SK-N-SH (cell line): ENCODE measurements around the gene RAD52. TPM values are rescaled to one million over a fixed set of nuclear protein-coding genes. Genes with fewer than 3 reads are reported as not detected.

Experiments used
- CTCF ChIA-PET: fragments of 300-600, 350-600 bp; formaldehyde crosslinking; extraction: SDS; loops from one replicate; lab custom pipeline; 2021; lab: Yijun Ruan, JAX
- POLR2A ChIA-PET: fragments of 350-600 bp; sonication (Branson Sonifier 250); formaldehyde crosslinking; extraction: SDS; loops from one replicate; lab custom pipeline; 2020; ENCODE audit warnings: antibody characterized with exemption, inconsistent platforms; lab: Yijun Ruan, JAX
- DNase-seq: peaks from one replicate; pipeline ENCODE4 v3.0.0; 2012
- H2AFZ ChIP-seq: fragments of 200-600 bp; sonication (generic); 2 replicates; pipeline ENCODE4 v1.8.1; 2016; ENCODE audit warnings: antibody characterized with exemption, mild to moderate bottlenecking, low read depth
- H3F3A ChIP-seq: fragments of 200-600 bp; sonication (generic); replicated peaks from 2 replicates; pipeline ENCODE3; 2016; ENCODE audit warnings: antibody characterized with exemption, mild to moderate bottlenecking; ENCODE audit not compliant: insufficient read depth
- H3K27ac ChIP-seq, 2 experiments: fragments of 200-500 bp in 1 of 2; fragments of 200-600 bp in 1 of 2; sonication (Bioruptor generic) in 1 of 2; sonication (generic), shearing (Covaris generic) in 1 of 2; 2 replicates each; pipeline versions ENCODE4 v1.5.1 to v1.6.1; 2014 to 2016; ENCODE audit warnings: low read depth in 2 of 2, inconsistent platforms in 1 of 2, low read length in 1 of 2, mild to moderate bottlenecking in 1 of 2, mixed read lengths in 1 of 2
- H3K27me3 ChIP-seq: fragments of 200-600 bp; sonication (generic), shearing (Covaris generic); 2 replicates; pipeline ENCODE4 v1.6.1; 2016; ENCODE audit warnings: mixed run types; ENCODE audit not compliant: insufficient read depth
- H3K36me3 ChIP-seq, 2 experiments: fragments of 200-500 bp in 1 of 2; fragments of 200-600 bp in 1 of 2; sonication (Bioruptor generic) in 1 of 2; sonication (generic) in 1 of 2; replicated peaks in 1 of 2; 2 replicates each; pipeline versions ENCODE3 to v1.5.1; 2014 to 2016; ENCODE audit warnings: low read length in 1 of 2, mild to moderate bottlenecking in 1 of 2; ENCODE audit not compliant: insufficient read depth in 2 of 2, control insufficient read depth in 1 of 2
- H3K4me1 ChIP-seq, 2 experiments: fragments of 200-500 bp in 1 of 2; fragments of 200-600 bp in 1 of 2; sonication (Bioruptor generic) in 1 of 2; sonication (generic), shearing (Covaris generic) in 1 of 2; 2 replicates each; pipeline versions ENCODE4 v1.5.1 to v1.6.1; 2014 to 2016; ENCODE audit warnings: low read depth in 1 of 2, low read length in 1 of 2, mixed run types in 1 of 2; ENCODE audit not compliant: insufficient read depth in 2 of 2, control insufficient read depth in 1 of 2
- H3K4me2 ChIP-seq: fragments of 200-600 bp; sonication (generic), shearing (Covaris generic); 2 replicates; pipeline ENCODE4 v1.6.1; 2017; ENCODE audit warnings: mixed run types
- H3K4me3 ChIP-seq, 2 experiments: fragments of 200-500 bp in 1 of 2; fragments of 200-600 bp in 1 of 2; sonication (Bioruptor generic) in 1 of 2; sonication (generic), shearing (Covaris generic) in 1 of 2; 2 replicates each; pipeline versions ENCODE4 v1.5.1 to v1.8.1; 2014 to 2016; ENCODE audit warnings: low read depth in 2 of 2, inconsistent platforms in 1 of 2, low read length in 1 of 2, mild to moderate bottlenecking in 1 of 2, mixed read lengths in 1 of 2, moderate library complexity in 1 of 2
- H3K79me2 ChIP-seq: fragments of 200-600 bp; sonication (generic); 2 replicates; pipeline ENCODE4 v1.8.1; 2017; ENCODE audit warnings: mild to moderate bottlenecking; ENCODE audit not compliant: insufficient read depth
- H3K9ac ChIP-seq: fragments of 200-600 bp; sonication (generic); 2 replicates; pipeline ENCODE4 v1.6.1; 2017; ENCODE audit warnings: mixed run types
- H3K9me2 ChIP-seq: fragments of 200-600 bp; sonication (generic); 2 replicates; pipeline ENCODE4 v1.6.1; 2017; ENCODE audit warnings: mixed run types
- H3K9me3 ChIP-seq: fragments of 200-600 bp; sonication (generic); 2 replicates; pipeline ENCODE4 v1.6.1; 2017; ENCODE audit warnings: mixed run types, mild to moderate bottlenecking, moderate library complexity
- H4K20me1 ChIP-seq: fragments of 200-600 bp; sonication (generic); 2 replicates; pipeline ENCODE4 v1.6.1; 2017; ENCODE audit warnings: mild to moderate bottlenecking, mixed run types; ENCODE audit not compliant: insufficient read depth
- CHD2 ChIP-seq: fragments of 150-350 bp; IDR thresholded peaks from 2 replicates; pipeline ENCODE4 v1.6.1; 2018; ENCODE audit warnings: low read length; ENCODE audit not compliant: partially characterized antibody
- ELF1 ChIP-seq: IDR thresholded peaks from 2 replicates; pipeline ENCODE4 v1.4.0; 2012
- EZH2phosphoT487 ChIP-seq: fragments of 200-600 bp; sonication (generic); IDR thresholded peaks from 2 replicates; pipeline ENCODE4 v1.6.1; 2017; ENCODE audit warnings: low read depth, mixed run types, mild to moderate bottlenecking, antibody characterized with exemption, moderate library complexity, borderline replicate concordance
- FOXJ3 ChIP-seq: sonication (generic); formaldehyde crosslinking; IDR thresholded peaks from 2 replicates; pipeline ENCODE4 v1.5.1; 2020; ENCODE audit warnings: mild to moderate bottlenecking, missing genetic modification reagents
- FOXM1 ChIP-seq: IDR thresholded peaks from 2 replicates; pipeline ENCODE4 v1.4.0; 2012; ENCODE audit warnings: low read depth, mild to moderate bottlenecking
- GABPA ChIP-seq: IDR thresholded peaks from 2 replicates; pipeline ENCODE4 v1.4.0; 2012; ENCODE audit warnings: low read depth, mild to moderate bottlenecking
- JUND ChIP-seq: IDR thresholded peaks from 2 replicates; pipeline ENCODE4 v1.4.0; 2012
- MEF2A ChIP-seq: IDR thresholded peaks from 2 replicates; pipeline ENCODE4 v1.4.0; 2012; ENCODE audit warnings: low read depth, borderline replicate concordance
- PBX3 ChIP-seq: IDR thresholded peaks from 2 replicates; pipeline ENCODE4; 2012
- RCOR1 ChIP-seq: fragments of 150-350 bp; IDR thresholded peaks from 2 replicates; pipeline ENCODE4 v1.6.1; 2017; ENCODE audit warnings: antibody characterized with exemption, low read length
- SIN3A ChIP-seq: IDR thresholded peaks from 2 replicates; pipeline ENCODE4 v1.6.1; 2012; ENCODE audit warnings: low read depth, mild to moderate bottlenecking, low read length, moderate library complexity, borderline replicate concordance
- SMC3 ChIP-seq: IDR thresholded peaks from 2 replicates; pipeline ENCODE4 v1.6.1; 2012; ENCODE audit warnings: low read depth, low read length, improper control_type of control experiment
- TAF1 ChIP-seq: IDR thresholded peaks from 2 replicates; pipeline ENCODE4 v1.6.1; 2012; ENCODE audit warnings: low read depth, mild to moderate bottlenecking, low read length, moderate library complexity, borderline replicate concordance
- USF1 ChIP-seq: IDR thresholded peaks from 2 replicates; pipeline ENCODE4 v1.4.0; 2012; ENCODE audit warnings: low read depth, borderline replicate concordance
- YY1 ChIP-seq: IDR thresholded peaks from 2 replicates; pipeline ENCODE4 v1.4.0; 2012; ENCODE audit warnings: low read depth, mild to moderate bottlenecking
- ZBTB33 ChIP-seq: IDR thresholded peaks from 2 replicates; pipeline ENCODE4 v1.4.0; 2012; ENCODE audit warnings: low read depth, borderline replicate concordance
- WGBS: methylation state at CpG from one replicate; pipeline ENCODE4 v1.1.6; 2017; ENCODE audit warnings: low lambda C conversion rate; 5-methylcytosine and 5-hydroxymethylcytosine counted together
- polyA plus RNA-seq, 3 experiments: library from polyadenylated mRNA; depleted of rRNA; stranded (reverse); fragments of >200 nt; gene quantifications; 2 replicates each; pipeline ENCODE4 v1.2.3, GENCODE V29; 2012
- TF ChIP-seq, protein P1 (sequence below): IDR thresholded peaks from 2 replicates; pipeline ENCODE4 v1.6.1; 2012; ENCODE audit warnings: mild to moderate bottlenecking, low read depth, low read length, moderate library complexity
- TF ChIP-seq, protein P2 (sequence below): fragments of 150-350 bp; IDR thresholded peaks from 2 replicates; pipeline ENCODE4 v1.6.1; 2016; ENCODE audit warnings: mild to moderate bottlenecking, low read depth, low read length
- TF ChIP-seq, protein P3 (sequence below): fragments of 150-350 bp; IDR thresholded peaks from 2 replicates; pipeline ENCODE4 v1.6.1; 2017; ENCODE audit warnings: antibody characterized with exemption, low read length, low read depth, borderline replicate concordance

Gene RAD52
- polyA plus RNA-seq, 1 of the 3 experiments (the other 2 are of a cell fraction): 11.2 TPM

GRCh38 chr12:880656-881055 lies 68.8 kb downstream of the RAD52 start:
- no peak overlapping the region for H3K27ac ChIP-seq
- no peak for DNase-seq
- WGBS: 97% methylated on average over 4 of the region's 4 CpGs
- no peaks in the 10 kb centered on the region for H3K27me3 ChIP-seq
- no peak overlapping the region for H2AFZ ChIP-seq
- H4K20me1 ChIP-seq: no peaks in the 10 kb centered on the region
- no peaks in the 10 kb centered on the region for H3F3A ChIP-seq
- CTCF ChIA-PET: no interaction called here
- POLR2A ChIA-PET: no interaction called here
- H3K36me3 ChIP-seq: peaks cover 84 to 86% of the 10 kb centered on the region in 2 experiments
- no peaks in the 10 kb centered on the region for H3K9me2 ChIP-seq
- H3K4me2 ChIP-seq: no peak overlapping the region
- H3K9me3 ChIP-seq: no peaks in the 10 kb centered on the region
- no peak for TF ChIP-seq ZBTB33
- TF ChIP-seq CHD2: no peak
- TF ChIP-seq MEF2A: no peak
- TF ChIP-seq RCOR1: no peak
- TF ChIP-seq, protein P1, sequence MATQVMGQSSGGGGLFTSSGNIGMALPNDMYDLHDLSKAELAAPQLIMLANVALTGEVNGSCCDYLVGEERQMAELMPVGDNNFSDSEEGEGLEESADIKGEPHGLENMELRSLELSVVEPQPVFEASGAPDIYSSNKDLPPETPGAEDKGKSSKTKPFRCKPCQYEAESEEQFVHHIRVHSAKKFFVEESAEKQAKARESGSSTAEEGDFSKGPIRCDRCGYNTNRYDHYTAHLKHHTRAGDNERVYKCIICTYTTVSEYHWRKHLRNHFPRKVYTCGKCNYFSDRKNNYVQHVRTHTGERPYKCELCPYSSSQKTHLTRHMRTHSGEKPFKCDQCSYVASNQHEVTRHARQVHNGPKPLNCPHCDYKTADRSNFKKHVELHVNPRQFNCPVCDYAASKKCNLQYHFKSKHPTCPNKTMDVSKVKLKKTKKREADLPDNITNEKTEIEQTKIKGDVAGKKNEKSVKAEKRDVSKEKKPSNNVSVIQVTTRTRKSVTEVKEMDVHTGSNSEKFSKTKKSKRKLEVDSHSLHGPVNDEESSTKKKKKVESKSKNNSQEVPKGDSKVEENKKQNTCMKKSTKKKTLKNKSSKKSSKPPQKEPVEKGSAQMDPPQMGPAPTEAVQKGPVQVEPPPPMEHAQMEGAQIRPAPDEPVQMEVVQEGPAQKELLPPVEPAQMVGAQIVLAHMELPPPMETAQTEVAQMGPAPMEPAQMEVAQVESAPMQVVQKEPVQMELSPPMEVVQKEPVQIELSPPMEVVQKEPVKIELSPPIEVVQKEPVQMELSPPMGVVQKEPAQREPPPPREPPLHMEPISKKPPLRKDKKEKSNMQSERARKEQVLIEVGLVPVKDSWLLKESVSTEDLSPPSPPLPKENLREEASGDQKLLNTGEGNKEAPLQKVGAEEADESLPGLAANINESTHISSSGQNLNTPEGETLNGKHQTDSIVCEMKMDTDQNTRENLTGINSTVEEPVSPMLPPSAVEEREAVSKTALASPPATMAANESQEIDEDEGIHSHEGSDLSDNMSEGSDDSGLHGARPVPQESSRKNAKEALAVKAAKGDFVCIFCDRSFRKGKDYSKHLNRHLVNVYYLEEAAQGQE: no peak
- TF ChIP-seq ELF1: no peak
- no peak for TF ChIP-seq SMC3
- no peak for TF ChIP-seq SIN3A
- no peak for TF ChIP-seq EZH2phosphoT487
- TF ChIP-seq TAF1: no peak
- no peak for TF ChIP-seq FOXM1
- TF ChIP-seq JUND: no peak
- no peak for TF ChIP-seq YY1
- no peak for TF ChIP-seq FOXJ3 (CRISPR knock-in tag)
- TF ChIP-seq PBX3: no peak
- TF ChIP-seq, protein P2, sequence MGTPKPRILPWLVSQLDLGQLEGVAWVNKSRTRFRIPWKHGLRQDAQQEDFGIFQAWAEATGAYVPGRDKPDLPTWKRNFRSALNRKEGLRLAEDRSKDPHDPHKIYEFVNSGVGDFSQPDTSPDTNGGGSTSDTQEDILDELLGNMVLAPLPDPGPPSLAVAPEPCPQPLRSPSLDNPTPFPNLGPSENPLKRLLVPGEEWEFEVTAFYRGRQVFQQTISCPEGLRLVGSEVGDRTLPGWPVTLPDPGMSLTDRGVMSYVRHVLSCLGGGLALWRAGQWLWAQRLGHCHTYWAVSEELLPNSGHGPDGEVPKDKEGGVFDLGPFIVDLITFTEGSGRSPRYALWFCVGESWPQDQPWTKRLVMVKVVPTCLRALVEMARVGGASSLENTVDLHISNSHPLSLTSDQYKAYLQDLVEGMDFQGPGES: no peak
- TF ChIP-seq, protein P3, sequence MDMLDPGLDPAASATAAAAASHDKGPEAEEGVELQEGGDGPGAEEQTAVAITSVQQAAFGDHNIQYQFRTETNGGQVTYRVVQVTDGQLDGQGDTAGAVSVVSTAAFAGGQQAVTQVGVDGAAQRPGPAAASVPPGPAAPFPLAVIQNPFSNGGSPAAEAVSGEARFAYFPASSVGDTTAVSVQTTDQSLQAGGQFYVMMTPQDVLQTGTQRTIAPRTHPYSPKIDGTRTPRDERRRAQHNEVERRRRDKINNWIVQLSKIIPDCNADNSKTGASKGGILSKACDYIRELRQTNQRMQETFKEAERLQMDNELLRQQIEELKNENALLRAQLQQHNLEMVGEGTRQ: no peak
- no peak for TF ChIP-seq GABPA
- TF ChIP-seq USF1: no peak
- H3K4me1 ChIP-seq: peaks cover 0 to 8% of the 10 kb centered on the region in 2 experiments; a peak in 1 of 4 replicates
- no peak overlapping the region for H3K4me3 ChIP-seq
- no peaks in the 10 kb centered on the region for H3K79me2 ChIP-seq
- no peak overlapping the region for H3K9ac ChIP-seq
